Measurements from ENCODE around the gene EIF3K. TPM values are rescaled to one million over a fixed set of nuclear protein-coding genes. Genes with fewer than 3 reads are reported as not detected.
A peak's percentile ranks its signal among the peaks of the same experiment; 100 is the strongest.

The EIF3K gene
- total RNA-seq, 2 donors from 2014 or later, result 237 to 302 TPM

- H3K4me3 ChIP-seq, result peak overlapping the region; percentile 56
- H3K4me1 ChIP-seq (ENCODE audit: control insufficient read depth in 1 of 2, low read depth in 2 of 2), result peaks cover 88 to 100% of the 10 kb centered on the region in 2 donors
- no peaks in the 10 kb centered on the region for H3K27me3 ChIP-seq (replicated peaks; ENCODE audit: insufficient read depth)
- no peaks in the 10 kb centered on the region for H3K36me3 ChIP-seq
- no peak for ATAC-seq (ENCODE audit: insufficient number of reproducible peaks, low FRiP score, low read depth)
- no peak for DNase-seq (ENCODE audit: low spot score)
- peak overlapping the region; percentile 99 to 100 for H3K27ac ChIP-seq
- no peaks in the 10 kb centered on the region for H3K9me3 ChIP-seq
- no peak for TF ChIP-seq CTCF (IDR thresholded peaks at IDR 0.05)
Observed at GRCh38 chr19:38665219-38665931, 46.4 kb downstream of the EIF3K start.

GRCh38 chr19:38665950-38666662 lies 47.1 kb downstream of the EIF3K start:
- Histone ChIP-seq H3K4me1 (ENCODE audit: control insufficient read depth in 1 of 2, low read depth in 2 of 2) (peaks cover 88 to 100% of the 10 kb centered on the region in 2 donors), H3K36me3 (no peaks in the 10 kb centered on the region), H3K9me3 (no peaks in the 10 kb centered on the region), H3K27me3 (replicated peaks; ENCODE audit: insufficient read depth) (no peaks in the 10 kb centered on the region), H3K4me3 (peak overlapping the region; percentile 56), H3K27ac (peak overlapping the region; percentile 99 to 100)
- TF ChIP-seq CTCF (IDR thresholded peaks at IDR 0.05), result no peak
- DNase-seq (ENCODE audit: low spot score) (no peak), ATAC-seq (ENCODE audit: insufficient number of reproducible peaks, low FRiP score, low read depth) (peak; percentile 23)

- Histone ChIP-seq H3K27ac (peak overlapping the region; percentile 99 to 100), H3K9me3 (no peaks in the 10 kb centered on the region), H3K27me3 (replicated peaks; ENCODE audit: insufficient read depth) (no peaks in the 10 kb centered on the region), H3K4me1 (ENCODE audit: control insufficient read depth in 1 of 2, low read depth in 2 of 2) (peaks cover 90 to 100% of the 10 kb centered on the region in 2 donors), H3K36me3 (no peaks in the 10 kb centered on the region), H3K4me3 (peak overlapping the region; percentile 30)
- no peak for TF ChIP-seq CTCF (IDR thresholded peaks at IDR 0.05)
- ATAC-seq (ENCODE audit: insufficient number of reproducible peaks, low FRiP score, low read depth) (peak; percentile 47), DNase-seq (ENCODE audit: low spot score) (no peak)
Observed at GRCh38 chr19:38666663-38667511, 47.9 kb downstream of the EIF3K start.

GRCh38 chr19:38667661-38668171 lies 48.7 kb downstream of the EIF3K start:
- Histone ChIP-seq H3K4me1 (ENCODE audit: control insufficient read depth in 1 of 2, low read depth in 2 of 2) (peaks cover 86 to 100% of the 10 kb centered on the region in 2 donors), H3K27me3 (replicated peaks; ENCODE audit: insufficient read depth) (no peaks in the 10 kb centered on the region), H3K27ac (peak overlapping the region; percentile 99 to 100), H3K36me3 (no peaks in the 10 kb centered on the region), H3K4me3 (peak overlapping the region; percentile 5), H3K9me3 (no peaks in the 10 kb centered on the region)
- no peak for TF ChIP-seq CTCF (IDR thresholded peaks at IDR 0.05)
- ATAC-seq (ENCODE audit: insufficient number of reproducible peaks, low FRiP score, low read depth), result no peak
- DNase-seq (ENCODE audit: low spot score), result no peak

Data from thoracic aorta (tissue), 2 donors.